OCI-LY1 (cell line): ENCODE data around the gene CDK9.

Source experiments
- H2AFZ ChIP-seq: fragments of 200-600 bp; sonication (generic), shearing (Covaris generic); 2 replicates; pipeline ENCODE4 v1.6.0; 2014; ENCODE audit warnings: antibody characterized with exemption, mild to moderate bottlenecking, low read length
- H3F3A ChIP-seq: fragments of 200-600 bp; sonication (generic), shearing (Covaris generic); 2 replicates; pipeline ENCODE4 v1.6.0; 2014; ENCODE audit warnings: mild to moderate bottlenecking, antibody characterized with exemption, low read length, moderate library complexity; ENCODE audit not compliant: insufficient read depth
- H3K27ac ChIP-seq: fragments of 200-600 bp; sonication (generic); 2 replicates; pipeline ENCODE4 v1.5.1; 2014; ENCODE audit warnings: low read length, mixed run types, mild to moderate bottlenecking, low read depth; ENCODE audit not compliant: poor library complexity, severe bottlenecking
- H3K27me3 ChIP-seq: fragments of 200-600 bp; sonication (generic); 2 replicates; pipeline ENCODE4 v1.6.0; 2014; ENCODE audit warnings: antibody characterized with exemption, mild to moderate bottlenecking, low read length, moderate library complexity; ENCODE audit not compliant: insufficient read depth
- H3K36me3 ChIP-seq: fragments of 200-600 bp; sonication (generic); 2 replicates; pipeline ENCODE4 v1.6.1; 2014; ENCODE audit warnings: mild to moderate bottlenecking, antibody characterized with exemption, low read length, moderate library complexity, mixed read lengths; ENCODE audit not compliant: insufficient read depth
- H3K4me1 ChIP-seq: fragments of 200-600 bp; sonication (generic); 2 replicates; pipeline ENCODE4 v1.5.1; 2014; ENCODE audit warnings: mild to moderate bottlenecking, low read length, moderate library complexity; ENCODE audit not compliant: insufficient read depth, severe bottlenecking
- H3K4me2 ChIP-seq: fragments of 200-600 bp; sonication (generic), shearing (Covaris generic); 2 replicates; pipeline ENCODE4 v1.6.1; 2014; ENCODE audit warnings: low read length
- H3K4me3 ChIP-seq: fragments of 200-600 bp; sonication (generic); 2 replicates; pipeline ENCODE4 v1.5.1; 2014; ENCODE audit warnings: low read length, low read depth, mild to moderate bottlenecking, mixed read lengths; ENCODE audit not compliant: poor library complexity, severe bottlenecking
- H3K79me2 ChIP-seq: fragments of 200-600 bp; shearing (Covaris generic); 2 replicates; pipeline ENCODE4 v1.6.1; 2016; ENCODE audit warnings: mixed run types, low read length, mixed read lengths; ENCODE audit not compliant: insufficient read depth
- H3K9ac ChIP-seq: fragments of 200-600 bp; sonication (generic), shearing (Covaris generic); 2 replicates; pipeline ENCODE4 v1.6.1; 2014; ENCODE audit warnings: mild to moderate bottlenecking, low read length, mixed read lengths
- H3K9me2 ChIP-seq: fragments of 200-600 bp; sonication (generic), shearing (Covaris generic); 2 replicates; pipeline ENCODE4 v1.6.1; 2014; ENCODE audit warnings: low read depth, mild to moderate bottlenecking, low read length, mixed read lengths
- H3K9me3 ChIP-seq: fragments of 200-600 bp; shearing (Covaris generic); 2 replicates; pipeline ENCODE4 v1.6.1; 2014; ENCODE audit warnings: low read length, mixed read lengths
- H4K20me1 ChIP-seq: fragments of 200-600 bp; sonication (generic), shearing (Covaris generic); 2 replicates; pipeline ENCODE4 v1.6.0; 2016; ENCODE audit warnings: mild to moderate bottlenecking, low read length; ENCODE audit not compliant: insufficient read depth
- CTCF ChIP-seq: fragments of 200-600 bp; sonication (generic), shearing (Covaris generic); IDR thresholded peaks from 2 replicates; pipeline ENCODE4 v1.5.1; 2017; ENCODE audit warnings: mild to moderate bottlenecking, antibody characterized with exemption, low read length, moderate library complexity, mixed read lengths
- EZH2 ChIP-seq: fragments of 200-600 bp; sonication (generic), shearing (Covaris generic); IDR thresholded peaks from 2 replicates; pipeline ENCODE4 v1.8.0; 2017; ENCODE audit warnings: borderline replicate concordance, mixed run types, mild to moderate bottlenecking, antibody characterized with exemption, low read length, moderate library complexity, mixed read lengths

The CDK9 gene

GRCh38 chr9:127791085-127791484 is 5.3 kb downstream of the CDK9 start:
- Histone ChIP-seq H3K79me2 (peaks cover 10% of the 10 kb centered on the region; the same call in 1 of the 2 replicates), H3F3A (peaks cover 10% of the 10 kb centered on the region), H3K27ac (no peak overlapping the region), H3K9ac (no peak overlapping the region), H2AFZ (no peak overlapping the region), H3K4me3 (no peak overlapping the region), H4K20me1 (no peaks in the 10 kb centered on the region), H3K36me3 (peaks cover 67% of the 10 kb centered on the region), H3K4me2 (no peak overlapping the region), H3K27me3 (no peaks in the 10 kb centered on the region), H3K9me2 (no peaks in the 10 kb centered on the region), H3K9me3 (no peaks in the 10 kb centered on the region), H3K4me1 (peaks cover 22% of the 10 kb centered on the region)
- no peak for TF ChIP-seq EZH2
- no peak for TF ChIP-seq CTCF

- H3K27me3 ChIP-seq = no peaks in the 10 kb centered on the region
- no peaks in the 10 kb centered on the region for H3K9me2 ChIP-seq
- H3K9ac ChIP-seq = no peak overlapping the region
- H3K4me3 ChIP-seq = no peak overlapping the region
- H3K4me2 ChIP-seq = no peak overlapping the region
- H3F3A ChIP-seq = peaks cover 14% of the 10 kb centered on the region
- H4K20me1 ChIP-seq = no peaks in the 10 kb centered on the region
- no peaks in the 10 kb centered on the region for H3K9me3 ChIP-seq
- H3K27ac ChIP-seq = no peak overlapping the region
- H3K79me2 ChIP-seq = peaks cover under 1% of the 10 kb centered on the region; the same call in 1 of the 2 replicates
- peaks cover 28% of the 10 kb centered on the region for H3K4me1 ChIP-seq
- peaks cover 57% of the 10 kb centered on the region for H3K36me3 ChIP-seq
- no peak for TF ChIP-seq EZH2
- TF ChIP-seq CTCF = no peak
- H2AFZ ChIP-seq = no peak overlapping the region
Measured at GRCh38 chr9:127792417-127793031, 6.7 kb downstream of the CDK9 start.

GRCh38 chr9:127793093-127793708 is 7.4 kb downstream of the CDK9 start:
- no peaks in the 10 kb centered on the region for H3K27me3 ChIP-seq
- H2AFZ ChIP-seq = no peak overlapping the region
- H3K9ac ChIP-seq = no peak overlapping the region
- peak overlapping the region; percentile 26 for H3K27ac ChIP-seq
- no peaks in the 10 kb centered on the region for H3K9me2 ChIP-seq
- H3K79me2 ChIP-seq = no peaks in the 10 kb centered on the region
- H3K9me3 ChIP-seq = no peaks in the 10 kb centered on the region
- no peak for TF ChIP-seq EZH2
- no peak for TF ChIP-seq CTCF
- no peaks in the 10 kb centered on the region for H4K20me1 ChIP-seq
- H3K4me3 ChIP-seq = no peak overlapping the region
- peaks cover 50% of the 10 kb centered on the region for H3K36me3 ChIP-seq
- H3F3A ChIP-seq = peaks cover 14% of the 10 kb centered on the region
- no peak overlapping the region for H3K4me2 ChIP-seq
- peaks cover 32% of the 10 kb centered on the region for H3K4me1 ChIP-seq
